ENCODE data around the gene ADGRD2. TPM values are rescaled to one million over a fixed set of nuclear protein-coding genes. Genes with fewer than 3 reads are reported as not detected.
A peak's percentile ranks its signal among the peaks of the same experiment; 100 is the strongest.

The ADGRD2 gene
- total and polyA plus RNA-seq, 9 of the 15 experiments (the other 6 are each of a cell fraction or from before 2014, with no cell fraction given): not detected

GRCh38 chr9:124415102-124415851 lies 35.0 kb upstream of the ADGRD2 start, which contains the start of gene PSMB7 (continued):
- no peak for TF ChIP-seq DEAF1 (CRISPR knock-in tag; IDR thresholded peaks at IDR 0.05)
- TF ChIP-seq ZNF639 (CRISPR knock-in tag; conservative IDR thresholded peaks at IDR 0.05 in 1 of 2, IDR thresholded peaks at IDR 0.05 in 1 of 2): peak in 1 of 2 experiments; percentile 82; a peak in 2 of 4 replicates
- TF ChIP-seq ZNF24 (IDR thresholded peaks at IDR 0.05): no peak
- TF ChIP-seq MXI1 (IDR thresholded peaks at IDR 0.05; ENCODE audit: low read depth, low read length): no peak
- no peak for TF ChIP-seq ZNF589 (CRISPR knock-in tag; IDR thresholded peaks at IDR 0.05; ENCODE audit: low read depth)
- no peak for TF ChIP-seq HNRNPH1 (optimal IDR thresholded peaks at IDR 0.05; ENCODE audit: low read depth, low read length)
- peak; percentile 41; the same call in 1 of the 2 replicates for TF ChIP-seq MIER1 (IDR thresholded peaks at IDR 0.05; ENCODE audit: low read depth)
- TF ChIP-seq ZBTB40 (IDR thresholded peaks at IDR 0.05): peak; percentile 98
- TF ChIP-seq ZBTB40 (CRISPR knock-in tag; IDR thresholded peaks at IDR 0.05): no peak
- no peak for TF ChIP-seq FOXJ3 (CRISPR knock-in tag; IDR thresholded peaks at IDR 0.05)
- no peak for TF ChIP-seq ZBED1 (IDR thresholded peaks at IDR 0.05)
- TF ChIP-seq L3MBTL2 (IDR thresholded peaks at IDR 0.05): peak; percentile 33; the same call in 1 of the 2 replicates
- TF ChIP-seq MXD1 (CRISPR knock-in tag; IDR thresholded peaks at IDR 0.05; ENCODE audit: borderline replicate concordance, poor library complexity, severe bottlenecking): no peak

Measured in K562 (cell line).